NCI-H748 treated with DMSO at 0.1 percent for 48 hours (cell line): ENCODE results near the gene METTL16.
"Not testable (repeated sequence)": the region's sequence is repeated elsewhere in the genome, so short reads cannot be mapped to it uniquely, and the experiment has no call there.

Source experiments
- DNase-seq: peaks from one replicate; lab custom pipeline; 2025; lab: John Stamatoyannopoulos, UW

Gene METTL16

DNA sequence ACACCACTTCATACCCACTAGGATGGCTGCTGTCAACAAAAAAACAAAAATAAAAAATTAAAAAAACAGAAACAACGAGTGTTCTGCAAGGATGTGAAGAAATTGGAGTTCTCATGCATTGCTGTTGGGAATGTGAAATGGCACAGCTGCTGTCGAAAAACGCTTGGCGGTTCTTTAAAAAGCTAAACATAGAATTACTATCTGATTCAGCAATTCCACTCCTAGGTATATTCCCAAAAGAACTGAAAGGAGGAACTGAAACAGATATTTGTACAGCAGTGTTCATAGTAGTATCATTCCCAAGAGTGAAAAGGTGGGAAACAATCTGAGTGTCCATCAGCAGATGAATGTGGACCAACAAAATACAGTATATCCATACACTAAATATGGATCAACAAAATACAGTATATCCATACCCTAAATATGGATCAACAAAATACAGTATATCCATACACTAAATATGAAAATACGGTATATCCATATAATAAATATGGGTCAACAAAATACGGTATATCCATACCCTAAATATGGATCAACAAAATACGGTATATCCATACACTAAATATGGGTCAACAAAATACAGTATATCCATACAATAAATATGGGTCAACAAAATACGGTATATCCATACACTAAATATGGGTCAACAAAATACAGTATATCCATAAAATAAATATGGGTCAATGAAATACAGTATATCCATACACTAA is 8.7 kb downstream of the METTL16 start:
- no peak for DNase-seq

DNA sequence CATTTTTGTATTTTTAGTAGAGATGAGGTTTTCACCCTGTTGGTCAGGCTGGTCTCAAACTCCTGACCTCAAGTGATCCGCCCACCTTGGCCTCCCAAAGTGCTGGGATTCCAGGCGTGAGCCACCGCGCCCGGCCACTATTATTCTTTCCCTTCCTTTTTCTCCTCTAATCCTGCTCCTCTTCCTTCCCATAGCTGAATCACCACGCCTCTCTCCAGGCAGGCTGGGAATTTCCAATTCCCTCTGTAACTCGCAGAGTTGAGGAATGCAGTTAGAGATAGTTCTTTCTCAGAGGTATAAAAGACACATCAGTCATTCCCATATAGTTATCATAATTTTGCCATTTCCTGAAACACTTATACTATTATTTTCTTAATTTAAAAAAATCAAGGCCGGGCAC is 11.2 kb downstream of the METTL16 start:
- no peak for DNase-seq

DNA sequence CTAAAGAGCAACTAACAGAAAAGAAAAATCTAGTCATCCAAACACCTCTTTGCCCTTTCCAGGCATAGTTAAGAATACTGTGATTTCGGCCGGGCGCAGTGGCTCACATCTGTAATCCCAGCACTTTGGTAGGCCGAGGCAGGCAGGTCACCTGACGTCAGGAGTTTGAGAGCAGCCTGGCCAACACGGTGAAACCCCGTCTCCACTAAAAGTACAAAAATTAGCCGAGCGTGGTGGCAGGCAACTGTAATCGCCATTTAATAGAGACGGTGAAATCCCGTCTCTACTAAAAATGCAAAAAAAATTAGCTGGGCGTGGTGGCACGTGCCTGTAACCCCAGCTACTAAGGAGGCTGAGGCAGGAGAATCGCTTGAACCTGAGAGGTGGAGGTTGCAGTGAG is 22.4 kb downstream of the METTL16 start:
- not testable (repeated sequence) for DNase-seq

DNA sequence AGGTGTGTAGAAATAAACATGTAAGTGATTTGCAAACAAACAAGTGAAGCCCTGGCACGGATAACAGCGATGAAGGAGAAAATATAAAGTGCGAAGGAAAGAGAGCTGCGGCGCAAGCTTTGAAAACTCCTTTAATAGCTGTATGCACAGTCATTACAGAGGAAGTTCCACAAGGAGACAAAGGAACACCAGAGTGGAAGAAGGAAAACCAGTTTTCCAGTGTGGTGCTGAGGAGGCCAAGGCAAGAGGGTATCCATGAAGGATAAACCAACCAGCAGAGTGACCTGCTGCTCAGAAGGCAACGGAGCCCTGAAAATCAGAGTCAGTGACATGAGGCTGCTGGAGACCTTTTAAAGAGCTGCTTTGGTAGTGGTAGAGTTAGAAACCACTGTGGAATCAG is 24.4 kb downstream of the METTL16 start:
- DNase-seq, result no peak

DNA sequence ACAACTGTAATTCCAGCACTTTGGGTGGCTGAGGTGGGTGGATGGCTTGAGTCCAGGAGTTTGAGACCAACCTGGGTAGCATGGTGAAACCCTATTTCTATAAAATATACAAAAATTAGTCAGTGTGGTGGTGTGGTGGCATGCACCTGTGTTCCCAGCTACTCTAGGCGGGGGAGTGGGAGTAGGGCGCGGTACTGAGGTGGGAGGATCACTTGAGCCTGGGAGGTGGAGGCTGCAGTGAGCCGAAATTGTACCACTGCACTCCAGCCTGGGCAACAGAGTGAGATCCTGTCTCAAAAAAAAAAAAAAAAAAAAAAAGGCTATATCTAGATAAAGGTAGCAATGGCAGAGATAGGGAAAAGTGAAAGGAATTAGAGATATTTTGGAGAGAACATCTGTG is 25.0 kb downstream of the METTL16 start:
- DNase-seq, result not testable (repeated sequence)

DNA sequence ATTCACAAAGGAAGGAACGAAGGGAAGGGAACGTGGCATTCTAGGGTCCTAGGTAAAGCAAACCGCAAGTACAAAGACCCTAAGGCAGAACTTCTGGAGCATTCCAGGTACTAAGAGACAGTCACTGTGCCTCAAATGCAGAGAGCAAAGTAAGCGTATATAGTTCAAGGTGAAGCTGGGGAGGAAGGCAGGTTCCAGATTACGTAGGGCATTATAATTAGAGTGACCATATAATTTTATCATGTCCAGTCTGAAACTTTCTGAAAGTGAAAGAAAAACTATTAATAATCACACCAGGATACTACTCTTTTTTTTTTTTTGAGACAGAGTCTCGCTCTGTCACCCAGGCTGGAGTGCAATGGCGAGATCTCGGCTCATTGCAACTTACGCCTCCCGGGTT is 25.7 kb downstream of the METTL16 start:
- DNase-seq, result no peak

DNA sequence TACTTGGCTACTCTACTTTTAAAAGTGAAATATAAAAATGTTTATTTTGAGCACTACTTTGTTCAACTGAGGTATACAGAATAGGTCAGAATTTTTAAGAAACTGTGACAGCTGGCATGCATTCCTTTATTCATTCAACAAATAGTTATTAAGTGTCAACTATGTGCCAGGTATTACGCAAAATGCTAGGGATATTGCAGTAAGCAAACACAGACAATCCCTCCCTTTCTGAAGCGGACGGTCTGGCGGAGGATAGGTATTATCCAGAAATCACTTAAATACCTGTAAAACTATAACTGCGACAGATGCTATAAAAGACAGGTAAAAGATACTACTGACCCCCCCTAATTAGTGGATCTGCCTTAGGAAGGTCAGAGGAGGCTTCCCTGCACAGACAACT is 26.1 kb downstream of the METTL16 start:
- DNase-seq, result peak; percentile 15

DNA sequence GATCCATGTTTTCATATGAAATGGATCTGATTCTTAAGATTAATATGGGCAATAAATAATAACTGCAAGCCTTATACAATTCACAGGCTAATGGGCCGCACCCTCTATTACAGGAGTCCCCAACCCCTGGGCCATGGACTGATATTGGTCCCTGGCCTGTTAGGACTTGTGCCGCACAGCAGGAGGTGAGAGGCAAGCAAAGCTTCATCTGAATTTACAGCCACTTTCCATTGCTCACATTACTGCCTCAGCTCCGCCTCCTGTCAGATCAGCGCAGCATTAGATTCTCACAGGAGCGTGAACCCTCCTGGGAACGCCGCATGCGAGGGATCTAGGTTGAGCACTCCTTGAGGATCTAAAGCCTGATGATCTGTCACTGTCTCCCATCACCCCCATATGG is 26.8 kb downstream of the METTL16 start:
- DNase-seq, result peak; percentile 91

DNA sequence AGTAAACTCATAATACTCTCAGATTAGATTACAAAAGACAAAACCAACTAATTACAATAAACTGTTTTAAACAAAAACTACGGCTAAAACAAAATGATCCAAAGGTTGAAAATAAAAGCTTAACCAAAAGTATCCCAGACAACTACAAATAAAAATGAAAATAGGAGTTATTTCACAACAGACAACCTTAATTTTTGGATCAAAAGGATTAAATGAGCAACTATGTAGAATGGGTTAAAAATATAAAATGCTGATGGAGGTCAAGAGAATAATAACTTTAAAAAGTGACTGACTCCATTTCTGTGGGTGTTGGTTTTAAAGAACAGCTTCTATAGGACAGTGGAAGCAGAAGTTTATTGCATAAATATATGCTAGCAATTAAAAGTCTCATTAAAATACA is 28.6 kb downstream of the METTL16 start:
- no peak for DNase-seq

DNA sequence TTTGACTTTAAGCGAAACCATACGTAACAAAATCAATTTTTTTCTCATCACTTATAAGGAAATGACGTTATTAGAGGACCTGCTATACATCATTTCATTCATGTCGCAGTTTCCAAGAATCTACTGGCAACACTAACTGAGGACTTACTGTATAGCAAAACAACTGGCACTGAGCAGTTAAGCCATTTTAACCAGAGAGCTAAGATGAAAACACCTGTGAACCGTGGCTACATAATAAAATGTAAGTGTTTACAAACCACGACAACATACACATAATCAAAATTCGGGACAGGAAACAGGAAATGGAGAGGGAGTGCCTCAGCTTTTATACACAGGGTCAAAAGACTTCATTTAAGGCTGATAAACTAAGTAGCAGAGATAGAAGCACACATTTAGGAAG is 29.5 kb downstream of the METTL16 start:
- peak; percentile 41 for DNase-seq

DNA sequence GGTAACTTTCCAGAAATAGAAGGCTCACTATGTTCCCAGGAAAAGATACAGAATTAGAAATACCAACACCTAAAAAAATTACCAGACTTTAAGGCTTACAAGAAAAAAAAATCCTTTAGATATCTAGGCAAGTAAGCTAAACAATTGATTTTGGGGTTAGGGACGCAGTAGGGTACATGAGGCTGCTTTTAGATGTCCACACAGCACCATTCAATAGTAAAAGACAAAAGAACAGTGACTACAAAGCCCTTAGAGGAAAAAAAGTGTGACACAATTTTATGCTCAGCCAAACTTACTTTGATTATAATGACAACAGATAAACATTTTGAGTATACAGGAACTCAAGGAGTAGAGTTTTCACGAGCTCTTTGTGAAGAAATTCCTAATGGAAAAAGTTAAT is 29.9 kb downstream of the METTL16 start:
- no peak for DNase-seq

DNA sequence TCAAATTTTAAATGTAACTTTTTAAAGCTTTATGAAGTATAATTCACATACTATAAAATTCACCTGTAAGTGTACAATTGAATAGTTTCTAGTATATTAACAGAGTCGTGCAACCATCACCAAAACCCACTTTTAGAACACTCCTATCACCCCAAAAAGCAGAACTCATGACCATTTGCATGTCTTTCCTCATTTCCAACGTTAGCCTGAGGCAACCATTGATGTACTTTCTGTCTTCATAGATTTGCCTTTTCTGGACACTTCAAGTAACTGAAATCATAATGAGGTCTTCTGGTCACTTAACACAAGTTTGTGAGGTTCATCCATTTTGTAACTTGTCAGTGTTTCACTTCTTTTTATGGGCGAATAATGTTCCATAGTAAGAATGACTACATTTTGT is 33.2 kb downstream of the METTL16 start:
- DNase-seq, result no peak

DNA sequence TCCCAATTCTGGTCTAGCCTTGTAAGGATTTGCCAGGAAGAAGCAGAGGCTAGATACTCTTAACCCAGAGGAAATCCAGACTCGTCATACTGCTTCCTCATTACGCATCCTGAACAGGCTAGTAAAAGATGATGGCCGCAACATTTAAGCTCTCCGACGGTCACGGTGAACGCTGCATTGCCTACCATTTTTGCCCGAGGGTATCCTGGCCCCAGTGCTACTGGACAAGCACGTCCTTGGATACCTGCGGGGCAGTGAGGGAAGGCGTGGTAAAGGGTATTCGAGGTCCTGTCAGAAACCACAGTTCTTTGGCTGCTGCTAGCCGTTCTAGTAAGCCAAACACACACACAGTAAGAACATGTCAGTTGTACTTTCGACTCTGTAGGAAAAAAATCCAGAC is 36.6 kb downstream of the METTL16 start:
- no peak for DNase-seq

DNA sequence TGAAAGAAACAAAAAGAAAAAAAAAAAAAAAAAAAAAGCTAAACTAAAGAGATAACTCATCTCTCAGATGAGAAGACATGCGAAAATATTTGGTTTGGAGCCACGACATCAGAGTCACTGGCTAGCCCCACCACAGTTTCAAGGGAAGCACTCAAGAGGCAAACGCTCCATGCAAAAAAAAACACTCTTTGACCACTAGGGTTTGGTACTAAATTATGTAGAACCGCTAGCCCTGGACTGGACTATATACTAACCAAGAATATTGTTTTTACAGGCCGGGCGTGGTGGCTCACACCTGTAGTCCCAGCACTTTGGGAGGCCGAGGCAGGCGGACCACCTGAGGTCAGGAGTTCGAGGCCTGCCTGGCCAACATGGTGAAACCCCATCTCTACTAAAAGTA is 37.3 kb downstream of the METTL16 start:
- DNase-seq, result no peak

DNA sequence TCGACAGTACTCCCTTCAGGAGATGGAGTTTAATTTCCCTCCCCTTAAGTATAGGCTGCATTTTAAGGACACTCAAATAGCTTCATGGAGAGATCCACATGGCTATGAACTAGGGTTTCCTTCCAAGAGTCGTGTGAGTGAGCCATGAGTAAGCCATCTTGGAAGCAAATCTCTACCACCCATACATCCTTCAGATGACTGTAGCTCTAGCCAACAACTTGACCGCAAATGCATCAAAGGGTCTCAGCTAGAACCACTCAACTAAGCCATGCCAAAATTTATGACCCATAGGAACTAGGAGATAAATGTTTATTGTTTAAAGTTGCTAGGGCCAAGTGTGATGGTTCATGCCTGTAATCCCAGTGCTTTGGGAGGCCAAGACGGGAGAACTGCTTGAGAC is 43.4 kb downstream of the METTL16 start:
- no peak for DNase-seq

DNA sequence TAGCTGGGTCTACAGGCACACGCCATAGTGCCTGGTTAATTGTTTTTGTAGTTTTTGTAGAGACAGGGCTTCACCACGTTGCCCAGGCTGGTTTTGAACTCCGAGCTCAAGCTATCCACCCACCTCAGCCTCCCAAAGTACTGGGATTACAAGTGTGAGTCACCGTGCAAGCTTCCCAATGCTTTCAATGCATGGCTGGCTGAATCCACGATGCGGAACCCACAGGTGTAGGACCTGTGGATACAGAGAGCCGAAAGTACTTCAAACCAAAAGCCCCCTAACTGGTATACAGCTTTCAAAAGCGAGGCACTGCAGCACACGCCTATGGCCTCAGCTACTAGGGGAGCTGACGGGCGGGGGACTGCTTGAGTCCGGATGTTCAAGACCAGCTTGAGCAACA is 44.8 kb downstream of the METTL16 start:
- DNase-seq, result no peak

DNA sequence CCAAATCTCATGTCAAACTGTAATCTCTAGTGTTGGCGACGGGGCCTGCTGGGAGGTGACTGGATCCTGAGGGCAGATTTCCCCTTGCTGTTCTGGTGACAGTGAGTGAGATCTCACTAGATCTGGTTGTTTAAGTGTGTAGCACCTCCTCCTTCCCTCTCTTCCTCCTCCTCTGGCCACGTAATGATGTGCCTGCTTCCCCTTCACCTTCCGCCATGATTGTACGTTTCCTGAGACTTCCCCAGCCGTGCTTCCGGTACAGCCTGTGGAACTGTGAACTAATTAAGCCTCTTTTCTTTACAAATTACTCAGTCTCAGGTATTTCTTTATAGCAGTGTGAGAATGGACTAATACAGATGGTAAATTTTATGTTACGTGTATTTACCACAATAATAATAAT is 49.2 kb downstream of the METTL16 start:
- no peak for DNase-seq

DNA sequence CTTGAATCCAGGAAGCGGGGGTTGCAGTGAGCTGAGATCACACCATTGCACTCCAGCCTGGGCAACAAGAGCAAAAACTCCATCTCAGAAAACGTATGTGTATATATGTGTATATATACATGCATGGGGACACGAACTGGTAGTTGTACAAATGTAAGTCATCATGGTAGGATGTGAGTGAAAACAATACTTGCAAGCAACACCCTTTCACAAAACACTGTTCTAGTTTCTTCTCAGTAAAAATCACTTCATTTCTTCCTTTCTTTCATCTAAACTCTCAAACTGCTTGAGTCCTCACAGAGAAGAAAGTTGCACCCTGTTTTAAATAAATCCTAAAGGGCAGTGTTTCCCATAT is 51.8 kb downstream of the METTL16 start:
- DNase-seq, result no peak

DNA sequence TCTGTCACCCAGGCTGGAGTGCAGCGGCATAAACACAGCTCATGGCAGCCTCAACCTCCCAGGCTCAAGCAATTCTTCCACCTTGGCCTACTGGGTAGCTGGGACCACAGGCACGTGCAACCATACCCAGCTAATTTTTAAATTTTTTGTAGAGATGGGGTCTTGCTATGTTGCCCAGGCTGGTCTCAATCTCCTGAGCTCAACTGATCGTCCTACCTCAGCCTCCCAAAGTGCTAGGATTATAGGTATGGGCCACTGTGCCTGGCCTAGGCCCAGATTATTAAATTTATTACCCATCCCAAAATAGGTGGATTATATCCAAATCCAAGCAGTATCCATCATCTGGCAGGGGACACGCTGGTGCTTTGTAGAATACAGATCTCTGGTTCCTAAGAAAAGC is 53.8 kb downstream of the METTL16 start:
- DNase-seq, result no peak

DNA sequence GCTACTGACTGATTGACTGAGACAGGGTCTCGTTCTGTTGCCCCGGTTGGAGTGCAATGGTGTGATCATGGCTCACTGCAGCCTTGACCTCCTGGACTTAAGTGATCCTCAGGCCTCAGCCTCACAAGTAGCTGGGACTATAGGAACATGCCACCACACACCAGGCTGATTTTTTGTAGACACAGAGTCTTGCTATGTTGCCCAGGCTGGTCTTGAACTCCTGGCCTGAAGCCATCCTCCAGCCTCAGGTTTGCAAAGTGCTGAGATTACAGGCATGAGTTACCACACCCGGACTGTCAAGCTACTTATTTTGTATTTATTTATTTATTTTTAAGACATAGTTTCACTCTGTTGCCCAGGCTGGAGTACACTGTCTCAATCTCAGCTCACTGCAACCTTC is 55.2 kb downstream of the METTL16 start:
- DNase-seq, result no peak

DNA sequence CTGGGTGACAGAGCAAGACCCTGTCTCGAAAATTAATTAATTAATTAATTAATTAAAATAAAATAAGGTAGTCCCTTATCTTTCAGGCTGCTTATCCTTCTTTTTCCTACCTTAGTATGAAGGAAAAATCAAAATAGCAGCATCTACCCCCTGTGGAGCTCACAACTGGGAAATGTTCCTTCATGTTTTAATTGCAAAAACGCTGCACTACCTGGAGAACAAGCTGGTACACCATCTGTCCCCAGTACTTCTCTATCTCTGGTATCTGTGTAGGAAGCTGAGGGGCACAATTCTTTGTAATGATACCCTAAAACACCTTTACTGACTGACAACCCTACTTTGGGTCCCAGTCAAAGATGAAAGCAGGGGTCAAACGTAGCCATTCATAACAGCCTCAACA is 55.7 kb downstream of the METTL16 start:
- no peak for DNase-seq

DNA sequence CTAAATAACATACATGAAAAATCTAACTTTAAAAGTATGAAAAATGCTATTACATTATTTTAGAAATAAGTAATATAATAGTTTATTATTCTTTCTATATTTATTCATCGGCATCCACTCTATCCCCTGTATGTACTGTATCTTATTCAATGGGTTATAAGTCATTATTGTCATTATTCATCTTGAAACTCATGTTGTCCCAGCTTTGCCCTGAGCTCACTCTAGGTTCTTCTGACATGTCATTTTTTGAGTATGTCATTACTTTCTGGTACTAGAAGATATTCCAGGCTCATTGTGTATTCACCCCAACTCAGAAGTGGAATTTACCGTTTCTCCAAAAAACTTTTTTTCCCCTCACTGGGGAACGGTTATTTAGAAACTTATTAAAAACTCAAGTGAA is 57.8 kb downstream of the METTL16 start:
- DNase-seq, result no peak

DNA sequence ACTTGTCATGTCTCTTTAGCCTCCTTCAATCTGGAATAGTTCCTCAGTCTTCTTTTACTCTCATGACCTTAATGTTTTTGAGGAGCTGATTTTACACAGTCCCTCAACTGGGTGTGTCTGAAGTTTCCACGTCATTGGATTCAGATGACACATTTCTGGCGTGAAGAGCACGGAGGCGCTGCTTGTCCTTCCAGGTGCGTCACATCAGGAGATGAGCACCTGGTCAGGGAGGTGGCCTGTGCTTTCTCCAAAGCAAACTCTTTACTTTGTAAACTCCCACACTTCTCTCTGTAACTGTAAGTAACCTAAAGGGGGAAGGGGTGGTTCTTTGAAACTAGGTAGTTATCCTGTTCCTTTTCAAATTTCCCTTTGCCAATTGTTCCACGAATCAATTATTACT is 58.4 kb downstream of the METTL16 start:
- no peak for DNase-seq

DNA sequence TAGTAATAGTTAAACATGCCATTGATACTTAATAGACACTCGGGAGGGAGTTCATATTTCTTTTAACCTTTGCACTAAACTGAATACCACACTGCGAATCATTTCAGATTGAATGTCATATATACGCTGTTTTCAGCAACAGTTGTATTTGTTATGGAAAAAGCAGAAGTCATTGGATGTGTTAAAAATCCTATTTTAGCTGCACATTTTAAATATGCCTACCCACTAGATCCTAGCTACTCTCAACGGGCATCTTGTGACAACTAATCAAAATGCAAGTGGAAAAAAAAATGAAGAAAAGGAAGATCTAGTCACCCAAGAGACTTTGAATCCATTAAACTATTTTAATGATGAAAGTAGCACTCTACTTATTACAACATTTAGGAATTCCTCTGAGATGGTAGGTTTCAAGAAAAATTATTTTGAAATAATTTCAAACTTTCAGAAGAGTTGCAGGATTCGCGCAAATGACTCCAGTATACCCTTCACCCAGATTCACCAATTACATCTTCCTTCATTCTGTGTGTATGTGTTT is 59.4 kb downstream of the METTL16 start:
- no peak for DNase-seq
